ENCODE measurements around the gene NSUN6.

NSUN6 gene

GRCh38 chr10:18556522-18557147, 94.8 kb downstream of the NSUN6 start:
- no peak for DNase-seq

GRCh38 chr10:18554479-18554878, 96.9 kb downstream of the NSUN6 start:
- DNase-seq = no peak

- DNase-seq = no peak
Observed at GRCh38 chr10:18551473-18551872, 99.9 kb downstream of the NSUN6 start.

- DNase-seq = no peak
Observed at GRCh38 chr10:18549105-18549504, 102.3 kb downstream of the NSUN6 start.

GRCh38 chr10:18545621-18546305, 105.6 kb downstream of the NSUN6 start:
- DNase-seq = no peak

GRCh38 chr10:18542832-18543231, 108.6 kb downstream of the NSUN6 start:
- peak; percentile 48 for DNase-seq

- no peak for DNase-seq
Observed at GRCh38 chr10:18540195-18540594, 111.2 kb downstream of the NSUN6 start.

- no peak for DNase-seq
Observed at GRCh38 chr10:18539335-18539734, 112.1 kb downstream of the NSUN6 start.

GRCh38 chr10:18533896-18534295, 117.5 kb downstream of the NSUN6 start:
- no peak for DNase-seq

- no peak for DNase-seq
Observed at GRCh38 chr10:18532881-18533535, 118.4 kb downstream of the NSUN6 start.

- DNase-seq = no peak
Observed at GRCh38 chr10:18528292-18528691, 123.1 kb downstream of the NSUN6 start.

GRCh38 chr10:18527687-18528086, 123.7 kb downstream of the NSUN6 start:
- peak; percentile 20 for DNase-seq

GRCh38 chr10:18523858-18524257, 127.5 kb downstream of the NSUN6 start:
- no peak for DNase-seq

- no peak for DNase-seq
Observed at GRCh38 chr10:18523025-18523424, 128.4 kb downstream of the NSUN6 start.

- DNase-seq = no peak
Observed at GRCh38 chr10:18516851-18517250, 134.5 kb downstream of the NSUN6 start.

GRCh38 chr10:18514537-18514936, 136.8 kb downstream of the NSUN6 start:
- DNase-seq = no peak

- no peak for DNase-seq
Observed at GRCh38 chr10:18508587-18508986, 142.8 kb downstream of the NSUN6 start.

- no peak for DNase-seq
Observed at GRCh38 chr10:18505456-18506118, 145.8 kb downstream of the NSUN6 start.

- DNase-seq = no peak
Observed at GRCh38 chr10:18504161-18504560, 147.2 kb downstream of the NSUN6 start.

GRCh38 chr10:18501629-18502028, 149.8 kb downstream of the NSUN6 start:
- DNase-seq = no peak

GRCh38 chr10:18501198-18501597, 150.2 kb downstream of the NSUN6 start:
- DNase-seq = peak; percentile 64

GRCh38 chr10:18500576-18500975, 150.8 kb downstream of the NSUN6 start:
- no peak for DNase-seq

- DNase-seq = no peak
Observed at GRCh38 chr10:18498998-18499397, 152.4 kb downstream of the NSUN6 start.

Measured in kidney glomerular epithelial cell (primary cell).